ENCODE results near the gene SORBS2.

The SORBS2 gene

GRCh38 chr4:185783574-185783973, 28.4 kb downstream of the SORBS2 start:
- no peaks in the 10 kb centered on the region for H3K27me3 ChIP-seq (ENCODE audit: insufficient read depth, low read length, poor library complexity)
- TF ChIP-seq EZH2 (IDR thresholded peaks at IDR 0.05; ENCODE audit: borderline replicate concordance, low read depth, low read length, severe bottlenecking): no peak
- TF ChIP-seq CTCF (IDR thresholded peaks at IDR 0.05; ENCODE audit: borderline replicate concordance, extremely low read depth, low read length, poor library complexity, severe bottlenecking): no peak
- H3K4me1 ChIP-seq (ENCODE audit: insufficient read depth, low read length): no peaks in the 10 kb centered on the region

GRCh38 chr4:185782523-185782922, 29.5 kb downstream of the SORBS2 start:
- Histone ChIP-seq H3K27ac (ENCODE audit: low read length) (no peak overlapping the region), H3K9ac (ENCODE audit: low read depth, low read length) (no peak overlapping the region), H3K4me3 (ENCODE audit: low read depth in 1 of 2, low read length in 2 of 2) (no peak overlapping the region), H2AFZ (ENCODE audit: low read depth, low read length) (no peak overlapping the region), H3K27me3 (ENCODE audit: insufficient read depth, low read length, poor library complexity) (no peaks in the 10 kb centered on the region), H3K79me2 (ENCODE audit: insufficient read depth, low read length) (no peaks in the 10 kb centered on the region), H3K36me3 (ENCODE audit: insufficient read depth, low read length) (no peaks in the 10 kb centered on the region), H3K4me1 (ENCODE audit: insufficient read depth, low read length) (no peaks in the 10 kb centered on the region), H4K20me1 (ENCODE audit: insufficient read depth, low read length) (no peaks in the 10 kb centered on the region), H3K9me3 (ENCODE audit: insufficient read depth, low read length, severe bottlenecking) (no peaks in the 10 kb centered on the region), H3K4me2 (ENCODE audit: insufficient read depth, low read length) (no peak overlapping the region)
- no peak for DNase-seq
- no peak for ATAC-seq (ENCODE audit: insufficient read depth, low read depth)
- TF ChIP-seq EZH2 (IDR thresholded peaks at IDR 0.05; ENCODE audit: borderline replicate concordance, low read depth, low read length, severe bottlenecking) (no peak), CTCF (IDR thresholded peaks at IDR 0.05; ENCODE audit: borderline replicate concordance, extremely low read depth, low read length, poor library complexity, severe bottlenecking) (no peak)

More at GRCh38 chr4:185783574-185783973, 28.4 kb downstream of the SORBS2 start:
- DNase-seq (no peak), ATAC-seq (ENCODE audit: insufficient read depth, low read depth) (no peak)
- Histone ChIP-seq H3K27ac (ENCODE audit: low read length) (no peak overlapping the region), H3K79me2 (ENCODE audit: insufficient read depth, low read length) (no peaks in the 10 kb centered on the region), H3K4me3 (ENCODE audit: low read depth in 1 of 2, low read length in 2 of 2) (no peak overlapping the region), H3K9ac (ENCODE audit: low read depth, low read length) (no peak overlapping the region), H2AFZ (ENCODE audit: low read depth, low read length) (no peak overlapping the region), H3K9me3 (ENCODE audit: insufficient read depth, low read length, severe bottlenecking) (no peaks in the 10 kb centered on the region), H3K36me3 (ENCODE audit: insufficient read depth, low read length) (no peaks in the 10 kb centered on the region), H4K20me1 (ENCODE audit: insufficient read depth, low read length) (no peaks in the 10 kb centered on the region), H3K4me2 (ENCODE audit: insufficient read depth, low read length) (no peak overlapping the region)

- H3K27ac ChIP-seq (ENCODE audit: low read length): no peak overlapping the region
- H3K79me2 ChIP-seq (ENCODE audit: insufficient read depth, low read length): no peaks in the 10 kb centered on the region
- no peaks in the 10 kb centered on the region for H3K27me3 ChIP-seq (ENCODE audit: insufficient read depth, low read length, poor library complexity)
- no peaks in the 10 kb centered on the region for H3K36me3 ChIP-seq (ENCODE audit: insufficient read depth, low read length)
- no peak for TF ChIP-seq EZH2 (IDR thresholded peaks at IDR 0.05; ENCODE audit: borderline replicate concordance, low read depth, low read length, severe bottlenecking)
- TF ChIP-seq CTCF (IDR thresholded peaks at IDR 0.05; ENCODE audit: borderline replicate concordance, extremely low read depth, low read length, poor library complexity, severe bottlenecking): no peak
- no peak for DNase-seq
- no peak overlapping the region for H3K9ac ChIP-seq (ENCODE audit: low read depth, low read length)
- no peaks in the 10 kb centered on the region for H3K4me1 ChIP-seq (ENCODE audit: insufficient read depth, low read length)
- no peak for ATAC-seq (ENCODE audit: insufficient read depth, low read depth)
- no peak overlapping the region for H3K4me2 ChIP-seq (ENCODE audit: insufficient read depth, low read length)
- no peaks in the 10 kb centered on the region for H3K9me3 ChIP-seq (ENCODE audit: insufficient read depth, low read length, severe bottlenecking)
- H3K4me3 ChIP-seq (ENCODE audit: low read depth in 1 of 2, low read length in 2 of 2): no peak overlapping the region
- H2AFZ ChIP-seq (ENCODE audit: low read depth, low read length): no peak overlapping the region
- H4K20me1 ChIP-seq (ENCODE audit: insufficient read depth, low read length): no peaks in the 10 kb centered on the region
These were observed 30.3 kb downstream of the SORBS2 start for GRCh38 chr4:185781555-185782215.

All from DND-41 (cell line).